H1 (cell line): ENCODE data around the gene CCDC178. TPM values are rescaled to one million over a fixed set of nuclear protein-coding genes. Genes with fewer than 3 reads are reported as not detected.

ENCODE experiments used
- CHD7 ChIP-seq: fragments of 300-600 bp; sonication (generic); IDR thresholded peaks from 2 replicates; pipeline ENCODE4 v1.7.1; 2012; ENCODE audit warnings: low read length, moderate library complexity, mild to moderate bottlenecking, inconsistent platforms; ENCODE audit not compliant: insufficient replicate concordance
- EGR1 ChIP-seq: IDR thresholded peaks from 2 replicates; pipeline ENCODE4 v1.6.1; 2011; ENCODE audit warnings: low read depth, low read length, borderline replicate concordance
- EP300 ChIP-seq, 2 experiments: IDR thresholded peaks; 1 replicate in 1 of 2; 2 replicates in 1 of 2; pipeline ENCODE4 v1.6.1; 2011 to 2012; ENCODE audit warnings: low read depth in 2 of 2, low read length in 2 of 2, mild to moderate bottlenecking in 2 of 2, borderline replicate concordance in 1 of 2, inconsistent platforms in 1 of 2, moderate library complexity in 1 of 2
- GABPA ChIP-seq: IDR thresholded peaks from 2 replicates; pipeline ENCODE4 v1.6.1; 2011; ENCODE audit warnings: mild to moderate bottlenecking, low read length, moderate library complexity, borderline replicate concordance; ENCODE audit not compliant: insufficient read depth
- NRF1 ChIP-seq: IDR thresholded peaks from 2 replicates; pipeline ENCODE4 v1.6.1; 2011; ENCODE audit warnings: mild to moderate bottlenecking, low read depth, low read length, improper control_type of control experiment
- SAP30 ChIP-seq: fragments of 300-600 bp; sonication (generic); IDR thresholded peaks from 2 replicates; pipeline ENCODE4 v1.7.1; 2012; ENCODE audit warnings: low read length, moderate library complexity, mild to moderate bottlenecking, inconsistent platforms; ENCODE audit not compliant: insufficient read depth, insufficient replicate concordance
- SIRT6 ChIP-seq: IDR thresholded peaks from one replicate; pipeline ENCODE4 v1.7.1; 2012; ENCODE audit warnings: low read length, inconsistent platforms
- SP4 ChIP-seq: IDR thresholded peaks from 2 replicates; pipeline ENCODE4 v1.6.1; 2012; ENCODE audit warnings: low read length, inconsistent platforms
- TBP ChIP-seq: IDR thresholded peaks from 2 replicates; pipeline ENCODE4 v1.6.1; 2011; ENCODE audit warnings: low read depth, low read length, improper control_type of control experiment
- polyA plus RNA-seq, 7 experiments: library from polyadenylated mRNA; depleted of rRNA in 3 of 7; stranded (reverse) in 5 of 7; unstranded in 2 of 7; fragments of >200 nt in 5 of 7; fragments of 200-250 nt in 2 of 7; gene quantifications; 1 replicate in 5 of 7; 2 replicates in 1 of 7; 4 replicates in 1 of 7; pipeline versions ENCODE4 v1.2.1 to v1.2.3, GENCODE V29; 2011 to 2013; ENCODE audit warnings: missing spikeins in 2 of 7, mixed read lengths in 2 of 7
- total RNA-seq: library from RNA; stranded (reverse); fragmentation: NEBNext Ultra II Directional; extraction: Animal tissue kit (Norgen Biotek cat#: 25700); gene quantifications from 2 replicates; pipeline ENCODE4 v1.2.1, GENCODE V29; 2021

The CCDC178 gene
- total and polyA plus RNA-seq, 2 of the 8 experiments (the other 6 are each of a cell fraction or from before 2014, with no cell fraction given): not detected

- TF ChIP-seq CHD7: no peak
- TF ChIP-seq NRF1: no peak
- TF ChIP-seq SIRT6: no peak
- TF ChIP-seq EGR1: no peak
- TF ChIP-seq SP4: no peak
- TF ChIP-seq EP300 (IDR thresholded peaks at IDR 0.05; ENCODE audit: borderline replicate concordance in 1 of 2, low read depth in 2 of 2, low read length in 2 of 2): no peak
- no peak for TF ChIP-seq SAP30
- peak; percentile 86 for TF ChIP-seq TBP
- no peak for TF ChIP-seq GABPA
These were observed at the start of gene CCDC178 (continued) for GRCh38 chr18:33440060-33441043.
